ENCODE measurements around the gene PLEKHG4B.

Gene PLEKHG4B

DNA sequence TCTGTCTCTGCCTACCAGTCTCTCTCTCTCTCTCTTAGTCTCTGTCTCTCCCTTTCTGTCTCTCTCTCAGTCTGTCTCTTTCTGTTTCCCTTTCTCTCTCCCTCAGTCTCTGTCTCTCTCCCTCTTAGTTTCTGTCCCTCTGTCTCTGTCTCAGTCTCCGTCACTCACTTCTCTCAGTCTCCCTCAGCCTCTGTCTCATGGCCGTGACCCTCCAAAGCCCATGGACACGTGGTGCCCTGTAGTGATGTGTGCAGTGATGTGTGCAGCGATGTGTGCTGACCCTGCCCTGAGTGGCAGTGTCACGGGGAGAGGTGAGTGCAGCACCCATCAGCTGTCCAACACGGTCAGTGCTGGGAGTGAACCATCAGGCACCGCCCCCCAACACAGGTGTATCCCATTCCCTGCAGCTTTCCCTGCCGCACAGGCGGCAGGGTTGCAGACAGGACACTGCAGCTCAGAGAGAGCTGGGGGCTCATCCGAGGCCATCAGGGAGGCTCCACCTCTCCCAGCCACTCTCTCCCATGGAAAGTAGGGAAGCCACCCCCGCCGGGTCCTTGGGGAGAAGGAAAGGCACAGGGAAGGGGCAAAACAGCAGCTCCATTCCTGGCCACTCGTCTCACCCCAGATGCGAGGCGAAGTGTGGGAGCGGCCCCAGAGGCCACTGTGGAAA is 98.5 kb downstream of the PLEKHG4B start:
- TF ChIP-seq, protein P1, sequence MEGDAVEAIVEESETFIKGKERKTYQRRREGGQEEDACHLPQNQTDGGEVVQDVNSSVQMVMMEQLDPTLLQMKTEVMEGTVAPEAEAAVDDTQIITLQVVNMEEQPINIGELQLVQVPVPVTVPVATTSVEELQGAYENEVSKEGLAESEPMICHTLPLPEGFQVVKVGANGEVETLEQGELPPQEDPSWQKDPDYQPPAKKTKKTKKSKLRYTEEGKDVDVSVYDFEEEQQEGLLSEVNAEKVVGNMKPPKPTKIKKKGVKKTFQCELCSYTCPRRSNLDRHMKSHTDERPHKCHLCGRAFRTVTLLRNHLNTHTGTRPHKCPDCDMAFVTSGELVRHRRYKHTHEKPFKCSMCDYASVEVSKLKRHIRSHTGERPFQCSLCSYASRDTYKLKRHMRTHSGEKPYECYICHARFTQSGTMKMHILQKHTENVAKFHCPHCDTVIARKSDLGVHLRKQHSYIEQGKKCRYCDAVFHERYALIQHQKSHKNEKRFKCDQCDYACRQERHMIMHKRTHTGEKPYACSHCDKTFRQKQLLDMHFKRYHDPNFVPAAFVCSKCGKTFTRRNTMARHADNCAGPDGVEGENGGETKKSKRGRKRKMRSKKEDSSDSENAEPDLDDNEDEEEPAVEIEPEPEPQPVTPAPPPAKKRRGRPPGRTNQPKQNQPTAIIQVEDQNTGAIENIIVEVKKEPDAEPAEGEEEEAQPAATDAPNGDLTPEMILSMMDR (IDR thresholded peaks at IDR 0.05; ENCODE audit: low read depth, low read length): no peak
- TF ChIP-seq EZH2phosphoT487 (IDR thresholded peaks at IDR 0.05; ENCODE audit: low read depth): no peak
- H3K27ac ChIP-seq (ENCODE audit: low read length): no peak overlapping the region
- H4K20me1 ChIP-seq (ENCODE audit: insufficient read depth, low read length): no peaks in the 10 kb centered on the region
- H3K36me3 ChIP-seq (replicated peaks; ENCODE audit: low read depth, low read length): no peaks in the 10 kb centered on the region
- no peaks in the 10 kb centered on the region for H3K9me3 ChIP-seq (ENCODE audit: insufficient read depth, low read length)
- H3K4me1 ChIP-seq (ENCODE audit: low read length): no peaks in the 10 kb centered on the region
- H3K27me3 ChIP-seq (ENCODE audit: low read depth, low read length): no peaks in the 10 kb centered on the region
- H3K4me3 ChIP-seq (ENCODE audit: low read length): no peak overlapping the region
- H2AFZ ChIP-seq (ENCODE audit: low read depth, low read length): no peak overlapping the region
- no peaks in the 10 kb centered on the region for H3K79me2 ChIP-seq (ENCODE audit: low read length)
- no peak overlapping the region for H3K4me2 ChIP-seq (ENCODE audit: low read length)
- no peak overlapping the region for H3K9ac ChIP-seq (ENCODE audit: low read length)

DNA sequence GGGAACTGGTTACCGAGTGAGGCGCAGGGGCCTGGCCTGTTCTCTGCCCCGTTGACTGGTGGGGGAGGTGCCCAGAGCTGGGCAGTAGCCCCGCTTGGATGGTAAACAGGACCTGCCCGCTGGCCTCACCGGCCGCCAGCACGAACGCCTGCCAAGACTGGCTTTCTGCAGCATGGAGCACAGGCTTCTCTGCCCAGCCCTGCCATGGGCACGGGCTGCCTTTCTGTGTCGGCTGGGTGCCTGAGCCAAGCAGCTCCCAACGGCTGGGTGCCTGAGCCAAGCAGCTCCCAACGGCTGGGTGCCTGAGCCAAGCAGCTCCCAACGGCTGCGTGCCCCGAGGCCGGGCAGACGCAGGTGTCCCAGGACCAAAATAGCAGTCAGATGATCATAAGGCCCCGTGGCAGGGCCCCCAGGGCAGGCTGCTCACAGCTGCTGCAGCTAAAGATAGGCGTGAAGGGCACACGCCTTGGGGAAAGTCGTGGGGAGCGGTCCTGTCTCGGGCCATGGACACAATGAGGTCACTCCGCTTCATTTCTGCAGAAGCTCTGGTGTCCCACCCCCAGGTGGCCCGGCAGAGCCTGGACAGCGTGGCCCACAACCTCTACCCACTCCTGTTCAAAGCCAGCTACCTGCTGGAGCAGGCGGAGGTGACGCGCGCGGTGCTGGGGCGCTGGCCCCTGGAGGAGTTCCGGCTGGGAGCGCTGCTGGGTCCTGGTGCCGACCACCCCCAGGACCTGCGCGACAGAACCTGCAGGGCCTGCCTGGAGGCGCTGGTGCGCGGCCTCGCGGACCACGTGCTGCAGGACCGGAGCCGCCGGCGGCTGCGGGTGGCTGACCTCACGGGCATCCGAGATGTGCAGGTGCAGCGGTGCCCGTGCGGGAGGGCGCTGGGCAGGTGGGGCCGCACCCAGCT is 99.3 kb downstream of the PLEKHG4B start, which contains the start of gene LRRC14B:
TSS of gene LRRC14B (plus strand) at position 460 of the 913 bp plus-strand sequence. CDS start at position 504, 44 bp downstream.
- no peaks in the 10 kb centered on the region for H3K36me3 ChIP-seq (replicated peaks; ENCODE audit: low read depth, low read length)
- H3K9ac ChIP-seq (ENCODE audit: low read length): no peak within 1 kb of the TSS
- H3K4me2 ChIP-seq (ENCODE audit: low read length): no peak within 1 kb of the TSS
- no peaks in the 10 kb centered on the region for H4K20me1 ChIP-seq (ENCODE audit: insufficient read depth, low read length)
- no peaks in the 10 kb centered on the region for H3K4me1 ChIP-seq (ENCODE audit: low read length)
- no peak within 1 kb of the TSS for H3K4me3 ChIP-seq (ENCODE audit: low read length)
- no peak within 1 kb of the TSS for H3K27ac ChIP-seq (ENCODE audit: low read length)
- no peak within 1 kb of the TSS for H2AFZ ChIP-seq (ENCODE audit: low read depth, low read length)
- no peaks in the 10 kb centered on the region for H3K9me3 ChIP-seq (ENCODE audit: insufficient read depth, low read length)
- no peaks in the 10 kb centered on the region for H3K79me2 ChIP-seq (ENCODE audit: low read length)
- TF ChIP-seq, protein P1 (IDR thresholded peaks at IDR 0.05; ENCODE audit: low read depth, low read length): no peak
- no peak for TF ChIP-seq EZH2phosphoT487 (IDR thresholded peaks at IDR 0.05; ENCODE audit: low read depth)
- no peaks in the 10 kb centered on the region for H3K27me3 ChIP-seq (ENCODE audit: low read depth, low read length)

DNA sequence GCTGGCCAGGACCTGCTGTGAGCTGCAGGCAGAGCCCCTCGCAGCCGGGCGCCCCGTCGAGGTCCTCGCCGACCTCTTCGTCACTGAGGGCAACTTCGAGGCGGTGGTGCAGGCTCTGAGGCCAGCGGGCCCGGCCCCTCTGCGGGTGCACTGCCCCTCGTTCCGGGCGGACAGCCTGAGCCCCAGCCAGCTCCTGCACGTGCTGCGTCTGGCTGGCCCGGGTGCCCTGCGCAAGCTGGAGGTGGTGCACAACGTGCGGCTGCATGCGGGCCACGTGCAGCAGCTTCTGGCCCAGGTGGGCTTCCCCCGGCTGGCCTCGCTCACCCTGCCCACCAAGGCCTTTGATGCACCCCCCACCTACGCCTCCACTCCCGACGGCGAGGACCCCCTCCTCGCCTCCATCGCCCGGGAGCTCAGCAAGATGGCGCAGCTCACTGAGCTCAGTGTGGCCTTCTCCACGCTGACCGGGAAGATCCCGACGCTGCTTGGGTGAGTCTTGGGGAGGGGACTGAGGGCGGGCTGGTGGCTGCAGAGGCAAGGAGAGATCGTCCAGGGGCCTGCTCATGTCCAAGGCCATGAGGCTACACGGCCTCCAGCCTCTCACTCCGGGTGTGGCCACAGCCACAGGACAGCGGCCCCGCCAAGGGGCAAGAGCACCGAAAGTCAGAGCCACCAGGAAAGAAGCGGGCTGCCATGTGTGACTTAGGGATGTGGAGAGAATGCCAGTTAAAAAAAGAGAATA is 100.2 kb downstream of the PLEKHG4B start:
- no peaks in the 10 kb centered on the region for H3K4me1 ChIP-seq (ENCODE audit: low read length)

DNA sequence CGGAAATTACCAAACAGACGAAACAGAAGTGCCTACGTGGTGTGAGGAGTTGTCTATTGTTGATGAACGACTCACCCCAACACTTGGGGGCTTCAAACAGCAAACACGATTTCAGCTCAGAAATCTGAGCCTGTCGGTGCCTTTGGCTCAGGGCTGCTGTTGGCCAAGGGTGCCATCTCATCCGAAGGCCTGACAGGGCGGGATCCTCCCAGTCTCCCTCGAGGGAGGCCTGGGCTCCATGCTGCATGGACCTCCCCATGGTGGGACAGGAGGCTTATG is 100.7 kb downstream of the PLEKHG4B start:
- Histone ChIP-seq H2AFZ (ENCODE audit: low read depth, low read length) (no peak overlapping the region), H3K4me1 (ENCODE audit: low read length) (no peaks in the 10 kb centered on the region), H3K9me3 (ENCODE audit: insufficient read depth, low read length) (no peaks in the 10 kb centered on the region), H3K27me3 (ENCODE audit: low read depth, low read length) (no peaks in the 10 kb centered on the region), H3K9ac (ENCODE audit: low read length) (no peak overlapping the region), H3K4me2 (ENCODE audit: low read length) (no peak overlapping the region), H3K36me3 (replicated peaks; ENCODE audit: low read depth, low read length) (no peaks in the 10 kb centered on the region), H4K20me1 (ENCODE audit: insufficient read depth, low read length) (no peaks in the 10 kb centered on the region), H3K27ac (ENCODE audit: low read length) (no peak overlapping the region), H3K79me2 (ENCODE audit: low read length) (no peaks in the 10 kb centered on the region), H3K4me3 (ENCODE audit: low read length) (no peak overlapping the region)
- no peak for TF ChIP-seq EZH2phosphoT487 (IDR thresholded peaks at IDR 0.05; ENCODE audit: low read depth)
- TF ChIP-seq, protein P1 (IDR thresholded peaks at IDR 0.05; ENCODE audit: low read depth, low read length): no peak

More for the DNA sequence above, 100.2 kb downstream of the PLEKHG4B start:
- no peak overlapping the region for H3K27ac ChIP-seq (ENCODE audit: low read length)
- H3K4me2 ChIP-seq (ENCODE audit: low read length): no peak overlapping the region
- no peaks in the 10 kb centered on the region for H3K9me3 ChIP-seq (ENCODE audit: insufficient read depth, low read length)
- no peaks in the 10 kb centered on the region for H3K36me3 ChIP-seq (replicated peaks; ENCODE audit: low read depth, low read length)
- H3K9ac ChIP-seq (ENCODE audit: low read length): no peak overlapping the region
- no peaks in the 10 kb centered on the region for H3K79me2 ChIP-seq (ENCODE audit: low read length)
- no peak overlapping the region for H3K4me3 ChIP-seq (ENCODE audit: low read length)
- no peak for TF ChIP-seq EZH2phosphoT487 (IDR thresholded peaks at IDR 0.05; ENCODE audit: low read depth)
- H3K27me3 ChIP-seq (ENCODE audit: low read depth, low read length): no peaks in the 10 kb centered on the region
- no peak overlapping the region for H2AFZ ChIP-seq (ENCODE audit: low read depth, low read length)
- H4K20me1 ChIP-seq (ENCODE audit: insufficient read depth, low read length): no peaks in the 10 kb centered on the region

Measured in OCI-LY3 (cell line).